GM20000 (cell line): ENCODE results near the gene TXNRD2.

ENCODE experiments used
- DNase-seq: peaks from one replicate; pipeline ENCODE4 v3.0.0; 2012; ENCODE audit warnings: low spot score
- TF ChIP-seq, protein P1 (sequence below): IDR thresholded peaks from 2 replicates; pipeline ENCODE4 v1.5.1; 2012; ENCODE audit warnings: mild to moderate bottlenecking, control low read depth; ENCODE audit errors: extremely low read depth, missing control alignments

TXNRD2 gene

DNA sequence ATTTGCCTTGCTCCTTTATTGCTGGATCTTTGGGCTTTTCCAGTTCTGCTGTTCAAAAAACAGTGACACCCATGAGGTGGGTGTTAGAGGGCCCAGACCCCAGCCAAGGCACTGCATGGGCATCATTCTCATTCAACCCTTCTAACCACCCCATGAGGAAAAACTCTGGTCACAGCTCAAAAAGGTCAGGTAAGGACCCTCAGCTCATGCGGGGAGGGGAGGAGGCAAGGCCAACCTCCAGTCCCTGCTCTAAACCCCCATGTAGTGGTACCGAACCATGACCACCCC is 94.3 kb downstream of the TXNRD2 start:
- TF ChIP-seq, protein P1, sequence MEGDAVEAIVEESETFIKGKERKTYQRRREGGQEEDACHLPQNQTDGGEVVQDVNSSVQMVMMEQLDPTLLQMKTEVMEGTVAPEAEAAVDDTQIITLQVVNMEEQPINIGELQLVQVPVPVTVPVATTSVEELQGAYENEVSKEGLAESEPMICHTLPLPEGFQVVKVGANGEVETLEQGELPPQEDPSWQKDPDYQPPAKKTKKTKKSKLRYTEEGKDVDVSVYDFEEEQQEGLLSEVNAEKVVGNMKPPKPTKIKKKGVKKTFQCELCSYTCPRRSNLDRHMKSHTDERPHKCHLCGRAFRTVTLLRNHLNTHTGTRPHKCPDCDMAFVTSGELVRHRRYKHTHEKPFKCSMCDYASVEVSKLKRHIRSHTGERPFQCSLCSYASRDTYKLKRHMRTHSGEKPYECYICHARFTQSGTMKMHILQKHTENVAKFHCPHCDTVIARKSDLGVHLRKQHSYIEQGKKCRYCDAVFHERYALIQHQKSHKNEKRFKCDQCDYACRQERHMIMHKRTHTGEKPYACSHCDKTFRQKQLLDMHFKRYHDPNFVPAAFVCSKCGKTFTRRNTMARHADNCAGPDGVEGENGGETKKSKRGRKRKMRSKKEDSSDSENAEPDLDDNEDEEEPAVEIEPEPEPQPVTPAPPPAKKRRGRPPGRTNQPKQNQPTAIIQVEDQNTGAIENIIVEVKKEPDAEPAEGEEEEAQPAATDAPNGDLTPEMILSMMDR: no peak
- DNase-seq: no peak

DNA sequence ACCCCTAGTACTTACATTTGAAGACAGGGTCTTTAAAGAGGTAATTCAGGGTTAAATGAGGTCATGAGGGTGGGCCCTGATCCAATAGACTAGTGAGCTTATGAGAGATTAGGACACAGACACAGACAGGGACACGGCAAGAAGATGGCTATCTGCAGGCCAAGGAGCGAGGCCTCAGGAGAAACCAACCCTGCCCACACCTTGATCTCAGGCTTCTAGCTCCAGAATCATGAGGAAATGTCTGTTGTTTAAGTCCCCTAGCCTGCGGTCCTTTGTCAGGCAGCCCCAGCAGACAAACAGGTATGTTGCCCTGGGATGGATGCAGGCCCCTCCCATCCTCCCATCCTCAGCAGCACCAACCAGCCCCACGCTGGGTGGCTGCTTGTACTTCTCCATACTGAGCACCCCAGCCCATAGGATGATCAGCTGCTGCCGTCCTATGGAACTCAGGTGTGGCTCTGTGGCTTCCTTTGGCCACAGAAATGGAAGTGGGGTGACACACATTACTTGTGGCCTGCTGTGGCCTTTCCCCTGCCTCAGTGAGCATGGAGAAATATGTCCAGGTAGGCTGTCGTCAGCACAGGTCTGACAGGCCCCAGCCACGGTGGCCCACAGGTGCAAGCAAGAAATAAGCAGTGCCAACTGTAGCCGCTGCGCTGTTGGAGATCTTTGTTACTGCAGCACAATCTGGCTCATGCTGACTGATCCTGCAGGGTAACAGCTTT is 94.8 kb downstream of the TXNRD2 start:
- no peak for DNase-seq
- TF ChIP-seq, protein P1: no peak

DNA sequence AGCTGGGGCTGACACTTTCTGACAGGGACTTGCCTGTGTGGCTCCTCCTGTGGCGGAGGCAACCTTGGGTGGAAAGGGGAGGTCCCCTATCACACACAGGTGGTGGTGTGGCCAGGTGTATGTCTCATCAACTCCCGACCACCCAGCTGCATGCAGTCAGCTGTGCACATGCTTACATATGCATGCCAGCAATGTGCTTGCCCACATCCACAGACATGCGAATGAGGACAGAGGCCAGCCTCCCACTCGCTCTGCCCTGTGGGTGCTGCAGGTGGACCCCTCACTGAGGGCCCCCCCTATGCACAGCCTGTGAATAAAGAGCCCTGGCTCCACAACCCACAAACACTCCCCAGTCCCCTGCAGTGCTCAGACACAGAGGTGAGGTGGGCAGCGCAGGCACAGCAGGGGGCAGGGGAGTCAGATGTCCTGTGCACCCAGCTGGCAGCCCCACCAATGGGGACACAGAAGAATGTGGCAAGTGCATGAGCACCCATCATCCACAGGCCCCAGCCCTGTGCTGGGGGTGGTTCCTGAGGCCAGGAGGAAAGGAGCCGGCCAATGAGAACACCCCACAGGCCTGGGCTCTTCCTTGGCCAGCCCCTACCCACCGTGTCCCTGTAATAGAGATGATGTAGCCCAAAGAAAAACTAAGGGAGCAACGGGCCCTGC is 96.4 kb downstream of the TXNRD2 start:
- TF ChIP-seq, protein P1: no peak
- DNase-seq: no peak

DNA sequence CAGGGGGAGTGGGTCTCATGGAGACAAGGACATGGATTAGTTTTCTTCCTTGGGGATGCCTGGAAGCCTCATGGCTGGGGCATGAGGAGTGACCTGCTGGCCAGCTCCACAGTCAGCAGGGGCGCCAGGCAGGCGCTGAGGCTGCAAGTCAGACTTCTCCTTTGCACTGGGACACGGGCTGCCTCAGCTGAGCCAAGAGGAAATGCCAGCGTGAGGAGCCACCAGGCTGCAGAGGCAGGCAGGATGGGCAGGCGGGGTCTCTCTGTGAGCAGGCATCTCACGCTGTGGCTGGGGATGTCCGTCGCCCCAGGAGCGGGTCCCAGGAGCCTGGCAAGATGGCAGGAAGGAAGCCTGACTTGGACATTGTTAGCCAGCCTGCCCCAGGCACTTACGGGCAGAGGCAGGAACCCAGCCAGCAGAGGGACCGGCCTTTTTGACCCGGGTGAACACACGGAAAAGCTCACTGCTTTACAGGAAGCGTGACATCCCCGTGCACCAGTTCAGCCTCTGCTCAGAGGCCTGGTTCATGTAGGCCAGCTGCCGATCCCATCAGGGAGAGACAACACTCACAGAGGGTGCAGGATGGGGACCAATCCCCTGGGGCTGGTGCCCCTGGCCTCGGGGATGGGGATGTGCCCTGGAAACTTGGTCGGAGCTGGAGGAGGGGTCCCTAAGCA is 97.1 kb downstream of the TXNRD2 start:
- TF ChIP-seq, protein P1: no peak
- no peak for DNase-seq

DNA sequence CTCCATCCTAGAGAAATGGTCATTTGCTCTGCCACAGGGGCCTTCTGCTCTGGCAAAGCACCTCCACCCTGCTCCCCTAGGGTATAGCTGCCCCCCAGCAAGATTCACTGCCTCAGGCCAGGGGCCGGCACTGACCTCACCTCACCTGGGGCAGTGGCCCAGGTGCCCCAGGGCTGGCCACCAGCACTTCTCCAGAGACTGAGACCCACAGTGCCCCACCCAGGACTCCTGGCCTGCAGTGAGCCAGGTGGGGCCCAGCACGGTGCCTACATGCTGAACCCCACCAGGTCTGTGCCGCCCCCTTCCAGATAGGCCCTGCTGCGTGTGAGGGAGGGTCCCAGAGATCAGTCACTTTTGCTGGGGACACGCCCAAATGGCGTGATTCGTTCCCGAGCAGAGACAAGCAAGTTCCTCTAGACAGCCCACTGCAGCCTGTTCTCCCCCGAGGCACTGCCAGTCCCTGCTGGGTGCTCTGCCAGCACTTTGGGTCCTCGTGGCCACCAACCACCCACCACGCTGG is 97.7 kb downstream of the TXNRD2 start:
- TF ChIP-seq, protein P1: no peak
- DNase-seq: no peak

DNA sequence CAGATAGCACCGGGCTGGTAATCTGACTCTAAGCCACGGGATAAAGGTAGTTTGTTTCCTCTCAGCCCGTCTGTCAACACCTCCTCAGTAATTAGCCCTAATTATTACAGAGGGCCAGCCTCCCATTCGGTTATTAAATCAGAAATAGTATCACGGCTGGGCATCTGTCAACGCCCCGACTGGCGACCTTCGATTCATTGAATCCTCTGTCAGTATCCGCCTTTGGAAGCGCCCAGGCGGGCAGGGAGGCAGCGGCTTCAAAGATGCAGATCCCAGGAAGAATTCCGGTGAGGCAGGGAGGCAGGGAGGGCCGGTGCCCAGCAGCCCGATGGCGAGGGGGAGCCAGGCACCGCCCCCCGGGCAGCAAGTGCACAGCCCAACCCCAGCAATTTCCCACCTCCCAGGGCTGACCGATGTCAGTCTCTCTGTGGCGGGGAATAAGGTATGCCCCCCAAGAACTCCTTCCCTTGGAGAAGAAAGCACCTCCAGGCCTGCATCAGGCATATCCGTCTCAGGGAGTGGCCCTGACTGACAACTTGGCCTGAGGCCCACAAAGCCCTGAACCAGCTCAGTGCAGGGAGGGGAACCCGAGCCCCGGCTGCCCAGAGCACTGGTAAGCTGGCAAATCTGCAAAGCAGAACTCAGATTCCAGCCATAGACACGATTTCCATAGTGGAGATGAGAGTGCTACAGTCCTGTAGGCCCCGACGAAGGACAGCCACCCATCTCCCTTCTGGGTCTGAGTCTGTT is 98.3 kb downstream of the TXNRD2 start:
- no peak for DNase-seq

More for the DNA sequence above, 98.3 kb downstream of the TXNRD2 start:
- TF ChIP-seq, protein P1: no peak
